Mesendoderm (in vitro differentiated cells): Measurements from ENCODE around the gene ZNF341.

Experiments
- DNase-seq: peaks from one replicate; pipeline ENCODE4 v3.0.0; 2013
- H2AK5ac ChIP-seq: 2 replicates; pipeline ENCODE4 v1.6.1; 2013; ENCODE audit warnings: low read length, inconsistent platforms
- H2BK120ac ChIP-seq: 2 replicates; pipeline ENCODE4 v1.6.1; 2013; ENCODE audit warnings: low read depth, mild to moderate bottlenecking, low read length, moderate library complexity, mixed read lengths
- H2BK15ac ChIP-seq: replicated peaks from 2 replicates; pipeline ENCODE4 v1.6.1; 2013; ENCODE audit warnings: low read depth, mild to moderate bottlenecking, moderate library complexity
- H2BK5ac ChIP-seq: 2 replicates; pipeline ENCODE4 v1.6.1; 2013; ENCODE audit warnings: low read length, inconsistent platforms
- H3K18ac ChIP-seq: 2 replicates; pipeline ENCODE4 v1.6.1; 2013; ENCODE audit warnings: mild to moderate bottlenecking, low read length, mixed read lengths
- H3K23ac ChIP-seq: one replicate; pipeline ENCODE4 v1.6.1; 2013; ENCODE audit warnings: low read length
- H3K27ac ChIP-seq: 2 replicates; pipeline ENCODE4 v1.5.1; 2013; ENCODE audit warnings: low read depth, mild to moderate bottlenecking, inconsistent platforms, low read length, moderate library complexity
- H3K27me3 ChIP-seq: 2 replicates; pipeline ENCODE4 v1.6.1; 2013; ENCODE audit warnings: low read length, control low read depth, mild to moderate bottlenecking, inconsistent platforms; ENCODE audit not compliant: insufficient read depth, poor library complexity
- H3K36me3 ChIP-seq: 2 replicates; pipeline ENCODE4 v1.6.1; 2013; ENCODE audit warnings: low read length, inconsistent platforms; ENCODE audit not compliant: control insufficient read depth, insufficient read depth
- H3K4ac ChIP-seq: one replicate; pipeline ENCODE4 v1.6.1; 2013; ENCODE audit warnings: low read depth, mild to moderate bottlenecking, low read length, moderate library complexity
- H3K4me1 ChIP-seq: 2 replicates; pipeline ENCODE4 v1.6.1; 2013; ENCODE audit warnings: low read depth, low read length, inconsistent platforms; ENCODE audit not compliant: control insufficient read depth
- H3K4me2 ChIP-seq: 2 replicates; pipeline ENCODE4 v1.6.1; 2013; ENCODE audit warnings: low read length
- H3K4me3 ChIP-seq: 2 replicates; pipeline ENCODE4 v1.5.1; 2013; ENCODE audit warnings: mild to moderate bottlenecking, low read length
- H3K56ac ChIP-seq: one replicate; pipeline ENCODE4 v1.6.1; 2013; ENCODE audit warnings: low read length
- H3K79me1 ChIP-seq: 2 replicates; pipeline ENCODE4 v1.6.1; 2013; ENCODE audit warnings: low read length, inconsistent platforms
- H3K79me2 ChIP-seq: 2 replicates; pipeline ENCODE4 v1.6.1; 2013; ENCODE audit warnings: mild to moderate bottlenecking, low read length; ENCODE audit not compliant: control insufficient read depth, insufficient read depth
- H3K9ac ChIP-seq: 2 replicates; pipeline ENCODE4 v1.6.1; 2013; ENCODE audit warnings: low read length, inconsistent platforms
- H4K5ac ChIP-seq: one replicate; pipeline ENCODE4 v1.6.1; 2013; ENCODE audit warnings: low read length
- H4K8ac ChIP-seq: one replicate; pipeline ENCODE4 v1.6.1; 2013; ENCODE audit warnings: low read depth, mild to moderate bottlenecking, control low read depth, low read length, moderate library complexity
- WGBS: extraction: QIAGEN DNeasy Blood & Tissue Kit; methylation state at CpG from one replicate; pipeline ENCODE4 v1.1.7; 2013; ENCODE audit warnings: low lambda C conversion rate, missing lambda C conversion rate; ENCODE audit not compliant: insufficient coverage; ENCODE audit errors: extremely low coverage; 5-methylcytosine and 5-hydroxymethylcytosine counted together

The ZNF341 gene

GRCh38 chr20:33713865-33714367 lies 17.9 kb upstream of the ZNF341 start:
- H3K79me1 ChIP-seq = no peaks in the 10 kb centered on the region
- no peak overlapping the region for H3K9ac ChIP-seq
- H3K4me3 ChIP-seq = no peak overlapping the region
- no peak overlapping the region for H3K23ac ChIP-seq
- no peak overlapping the region for H3K27ac ChIP-seq
- H4K5ac ChIP-seq = no peak overlapping the region
- H3K4me2 ChIP-seq = no peak overlapping the region
- no peaks in the 10 kb centered on the region for H3K36me3 ChIP-seq
- WGBS = no CpG with 5 or more reads among the region's 10 CpGs
- no peaks in the 10 kb centered on the region for H3K4me1 ChIP-seq
- H3K4ac ChIP-seq = no peak overlapping the region
- H3K79me2 ChIP-seq = no peaks in the 10 kb centered on the region
- H2BK5ac ChIP-seq = no peak overlapping the region
- no peaks in the 10 kb centered on the region for H3K27me3 ChIP-seq
- H2BK15ac ChIP-seq = no peak overlapping the region
- no peak overlapping the region for H3K18ac ChIP-seq
- no peak overlapping the region for H3K56ac ChIP-seq
- DNase-seq = no peak
- H4K8ac ChIP-seq = no peak overlapping the region
- H2BK120ac ChIP-seq = no peak overlapping the region
- H2AK5ac ChIP-seq = no peak overlapping the region

DNA sequence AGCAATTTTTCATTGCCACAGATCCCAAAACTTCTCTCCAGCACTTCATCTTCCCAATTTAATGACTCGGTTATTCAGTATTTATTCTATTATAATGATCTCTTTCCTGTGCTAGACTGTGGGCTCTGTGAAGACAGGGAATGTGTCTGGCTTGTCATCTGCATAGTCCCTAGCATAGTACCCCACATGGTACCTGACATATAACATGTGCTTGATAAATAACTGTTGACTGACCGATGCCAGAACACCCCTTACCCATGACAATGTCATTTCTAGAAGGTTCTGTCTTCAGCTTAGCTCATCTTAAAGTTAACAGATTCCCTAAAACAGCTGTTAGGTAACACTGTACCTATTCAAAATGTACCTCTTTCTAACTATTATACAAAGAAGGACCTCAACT lies 15.3 kb upstream of the ZNF341 start:
- Histone ChIP-seq H3K4me1 (no peaks in the 10 kb centered on the region), H2BK5ac (no peak overlapping the region), H3K4me3 (no peak overlapping the region), H3K4me2 (no peak overlapping the region), H4K5ac (no peak overlapping the region), H3K79me1 (no peaks in the 10 kb centered on the region), H2AK5ac (no peak overlapping the region), H3K27ac (no peak overlapping the region), H3K79me2 (no peaks in the 10 kb centered on the region), H3K27me3 (no peaks in the 10 kb centered on the region), H3K56ac (no peak overlapping the region), H3K23ac (no peak overlapping the region), H3K9ac (no peak overlapping the region), H3K4ac (no peak overlapping the region), H3K18ac (no peak overlapping the region), H3K36me3 (no peaks in the 10 kb centered on the region), H2BK120ac (no peak overlapping the region), H2BK15ac (no peak overlapping the region), H4K8ac (no peak overlapping the region)
- no peak for DNase-seq
- WGBS = no CpG with 5 or more reads among the region's 2 CpGs

DNA sequence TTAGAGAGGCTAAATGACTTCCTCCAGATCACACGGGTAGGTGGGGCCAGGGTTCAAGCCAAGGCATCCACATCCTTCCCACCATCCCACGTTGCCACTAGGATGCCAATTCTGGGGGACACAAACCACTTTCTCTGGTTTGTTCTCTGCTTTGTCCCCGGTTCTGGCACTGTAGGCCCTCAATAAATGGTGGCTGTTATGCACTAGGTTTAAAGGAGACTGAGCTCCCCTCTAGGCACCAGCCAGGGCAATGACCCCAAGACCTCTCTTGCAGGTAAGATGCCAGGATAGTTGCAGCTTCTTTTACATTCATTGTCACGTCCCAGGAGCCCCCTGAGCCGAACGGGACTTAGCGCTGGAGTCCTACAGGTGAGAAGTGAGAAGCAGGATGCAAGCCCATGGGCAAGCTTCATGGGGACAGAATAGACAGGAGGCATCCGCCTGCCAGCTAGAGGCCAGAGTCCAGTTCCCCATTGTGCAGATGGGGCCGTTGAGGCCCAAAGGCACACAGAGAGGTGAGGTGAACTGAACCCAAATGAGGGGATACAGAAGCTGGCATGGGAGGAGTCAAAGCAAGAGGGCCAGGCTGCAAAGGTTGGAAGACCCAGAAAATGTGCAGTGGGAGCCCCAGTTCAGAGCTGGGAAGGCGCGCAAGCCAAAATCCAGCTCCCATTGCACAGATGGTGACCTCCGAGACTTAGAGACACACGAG lies 12.4 kb upstream of the ZNF341 start:
- no peak overlapping the region for H2BK5ac ChIP-seq
- H3K79me2 ChIP-seq = no peaks in the 10 kb centered on the region
- H3K36me3 ChIP-seq = no peaks in the 10 kb centered on the region
- H3K18ac ChIP-seq = no peak overlapping the region
- H3K9ac ChIP-seq = peak overlapping the region; percentile 52
- H3K23ac ChIP-seq = no peak overlapping the region
- no peak overlapping the region for H2BK120ac ChIP-seq
- H3K4me1 ChIP-seq = no peaks in the 10 kb centered on the region
- H4K5ac ChIP-seq = no peak overlapping the region
- no peak overlapping the region for H3K4ac ChIP-seq
- peak; percentile 12 for DNase-seq
- no peak overlapping the region for H4K8ac ChIP-seq
- H3K4me2 ChIP-seq = peak overlapping the region; percentile 52
- no peak overlapping the region for H2BK15ac ChIP-seq
- no peaks in the 10 kb centered on the region for H3K79me1 ChIP-seq
- no peaks in the 10 kb centered on the region for H3K27me3 ChIP-seq
- H3K56ac ChIP-seq = peak overlapping the region; percentile 84
- H2AK5ac ChIP-seq = no peak overlapping the region
- H3K4me3 ChIP-seq = peak overlapping the region; percentile 39
- H3K27ac ChIP-seq = no peak overlapping the region
- no CpG with 5 or more reads among the region's 13 CpGs for WGBS

DNA sequence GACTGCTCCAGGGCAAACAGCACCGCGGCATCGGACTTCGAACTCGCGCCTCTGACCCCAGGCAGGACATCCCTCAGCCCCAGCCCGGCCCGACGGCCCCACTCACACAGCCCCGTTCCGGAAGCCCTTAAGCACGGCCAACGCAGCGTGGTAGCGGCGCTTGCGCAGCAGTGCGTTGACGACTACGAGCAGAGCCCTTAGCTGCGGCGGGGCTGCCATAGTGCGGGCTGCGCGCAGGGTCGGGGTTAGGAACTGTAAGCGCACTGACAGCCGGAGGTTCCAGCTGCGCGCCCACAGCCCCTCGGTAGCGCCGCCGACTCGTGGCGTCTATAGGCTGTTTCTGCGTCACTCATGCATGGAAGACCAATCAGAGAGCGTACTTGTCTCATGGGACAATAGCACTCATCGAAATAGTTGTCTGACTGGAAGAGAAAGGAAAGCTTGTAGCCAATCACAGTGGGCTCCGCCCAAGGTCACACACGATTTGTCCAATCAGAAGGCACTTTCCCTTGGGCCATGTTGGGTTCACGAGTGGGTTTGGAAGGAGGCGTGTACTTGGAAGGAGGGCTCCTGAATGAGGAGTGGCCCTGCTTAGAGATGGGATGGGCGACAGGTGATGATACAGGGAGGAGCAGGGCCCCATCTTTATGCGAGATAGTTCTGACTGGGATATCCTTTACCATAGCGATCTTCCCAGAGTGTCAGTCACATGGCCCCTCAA lies 11.6 kb upstream of the ZNF341 start, which contains the start of gene PXMP4:
PXMP4 (minus strand) TSS at position 322 of the 721 bp plus-strand sequence; CDS start at position 219, 103 bp downstream.
- no peaks in the 10 kb centered on the region for H3K79me2 ChIP-seq
- H3K27ac ChIP-seq = no peak within 1 kb of the TSS
- no peak within 1 kb of the TSS for H4K5ac ChIP-seq
- H2BK15ac ChIP-seq = no peak within 1 kb of the TSS
- no peaks in the 10 kb centered on the region for H3K4me1 ChIP-seq
- no peak within 1 kb of the TSS for H2BK5ac ChIP-seq
- no peak within 1 kb of the TSS for H3K4ac ChIP-seq
- H3K18ac ChIP-seq = no peak within 1 kb of the TSS
- no peak within 1 kb of the TSS for H2AK5ac ChIP-seq
- H2BK120ac ChIP-seq = no peak within 1 kb of the TSS
- peak within 1 kb of the TSS; percentile 39 for H3K4me3 ChIP-seq
- H3K36me3 ChIP-seq = no peaks in the 10 kb centered on the region
- peak within 1 kb of the TSS; percentile 84 for H3K56ac ChIP-seq
- no peak within 1 kb of the TSS for H4K8ac ChIP-seq
- DNase-seq = peak; percentile 97
- H3K79me1 ChIP-seq = no peaks in the 10 kb centered on the region
- no peak within 1 kb of the TSS for H3K23ac ChIP-seq
- H3K9ac ChIP-seq = peak within 1 kb of the TSS; percentile 52
- no peaks in the 10 kb centered on the region for H3K27me3 ChIP-seq
- peak within 1 kb of the TSS; percentile 52 for H3K4me2 ChIP-seq
- WGBS = no CpG with 5 or more reads among the region's 46 CpGs

DNA sequence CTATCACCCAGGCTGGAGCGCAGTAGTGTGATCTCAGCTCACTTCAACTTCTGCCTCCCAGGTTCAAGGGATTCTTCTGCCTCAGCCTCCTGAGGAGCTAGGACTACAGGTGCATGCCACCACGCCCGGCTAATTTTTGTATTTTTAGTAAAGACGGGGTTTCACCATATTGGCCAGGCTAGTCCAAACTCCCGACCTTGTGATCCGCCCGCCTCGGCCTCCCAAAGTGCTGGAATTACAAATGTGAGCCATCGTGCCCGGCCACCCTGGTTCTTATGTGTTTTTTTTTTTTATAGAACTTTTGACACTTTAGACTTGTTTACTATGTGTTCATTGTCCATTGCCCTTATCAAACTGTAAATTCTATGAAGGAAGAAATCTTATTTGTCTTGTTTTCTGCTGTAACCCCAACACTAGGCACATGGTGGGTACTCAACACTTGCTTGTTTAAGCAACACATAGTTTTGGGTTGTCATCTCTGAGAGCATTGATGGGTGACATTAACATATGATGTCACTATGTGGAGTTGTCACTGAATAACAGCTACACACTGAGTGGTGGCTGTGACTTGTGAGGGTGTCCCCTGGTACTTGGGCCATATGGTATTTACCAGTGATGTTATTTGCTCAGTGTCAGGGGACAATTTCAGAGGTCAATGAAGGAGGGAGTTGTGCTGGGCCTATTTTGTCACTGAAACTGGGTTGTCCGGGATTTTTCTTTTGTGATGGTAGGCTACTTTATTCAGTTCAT lies 10.2 kb upstream of the ZNF341 start:
- no peaks in the 10 kb centered on the region for H3K36me3 ChIP-seq
- no peak overlapping the region for H3K9ac ChIP-seq
- WGBS = no CpG with 5 or more reads among the region's 11 CpGs
- no peaks in the 10 kb centered on the region for H3K79me2 ChIP-seq
- no peaks in the 10 kb centered on the region for H3K27me3 ChIP-seq
- H2BK5ac ChIP-seq = no peak overlapping the region
- H4K5ac ChIP-seq = no peak overlapping the region
- H3K18ac ChIP-seq = no peak overlapping the region
- no peak overlapping the region for H3K56ac ChIP-seq
- H2AK5ac ChIP-seq = no peak overlapping the region
- H3K4me1 ChIP-seq = no peaks in the 10 kb centered on the region
- H3K23ac ChIP-seq = no peak overlapping the region
- no peak overlapping the region for H2BK120ac ChIP-seq
- no peak overlapping the region for H2BK15ac ChIP-seq
- no peak for DNase-seq
- no peak overlapping the region for H3K4me2 ChIP-seq
- H3K4ac ChIP-seq = no peak overlapping the region
- H4K8ac ChIP-seq = no peak overlapping the region
- H3K4me3 ChIP-seq = no peak overlapping the region
- H3K27ac ChIP-seq = no peak overlapping the region
- H3K79me1 ChIP-seq = no peaks in the 10 kb centered on the region
